Measurements from ENCODE around the gene FGGY. TPM values are rescaled to one million over a fixed set of nuclear protein-coding genes. Genes with fewer than 3 reads are reported as not detected.

FGGY gene
- total RNA-seq, 4 donors from 2014 or later, result 20.6 to 138 (median 32.8) TPM

DNA sequence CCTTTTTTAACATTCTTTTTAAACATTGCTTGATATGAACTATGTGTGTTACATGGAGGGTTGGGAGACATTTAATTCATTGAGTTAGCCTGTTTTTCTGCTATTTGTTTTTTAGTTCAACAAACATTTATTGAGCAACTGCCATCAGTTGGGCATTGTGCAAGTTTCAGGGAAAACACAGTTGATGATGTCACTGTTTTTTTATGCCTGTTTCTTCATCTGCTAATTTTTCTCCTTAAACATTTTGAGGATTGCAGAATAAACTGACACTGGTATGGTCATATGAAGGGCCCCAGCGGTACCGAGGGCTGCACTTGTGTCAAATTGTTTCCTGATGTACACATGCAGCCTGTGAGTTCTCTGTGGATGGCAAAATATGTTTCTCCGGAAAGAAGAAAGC, 253.0 kb downstream of the FGGY start:
- intact Hi-C loops (cut with DNase I; ENCODE audit: low total_unique reads), result loop anchor here (10.0 kb wide), 1 partner anchor 765 kb away; the partner anchor contains the start of gene JUN
- no peaks in the 10 kb centered on the region for H3K9me3 ChIP-seq
- H3K27ac ChIP-seq, result peak overlapping the region; percentile 68 to 79
- no peak overlapping the region for H3K4me3 ChIP-seq
- H3K36me3 ChIP-seq, result no peaks in the 10 kb centered on the region
- H3K27me3 ChIP-seq, result no peaks in the 10 kb centered on the region
- peak; percentile 48 to 78 for DNase-seq
- peaks cover 0 to 14% of the 10 kb centered on the region in 2 donors for H3K4me1 ChIP-seq
- TF ChIP-seq POLR2A (IDR thresholded peaks at IDR 0.05), result no peak
- peak in 1 of 4 experiments; percentile 18 for TF ChIP-seq CTCF (IDR thresholded peaks at IDR 0.05)

DNA sequence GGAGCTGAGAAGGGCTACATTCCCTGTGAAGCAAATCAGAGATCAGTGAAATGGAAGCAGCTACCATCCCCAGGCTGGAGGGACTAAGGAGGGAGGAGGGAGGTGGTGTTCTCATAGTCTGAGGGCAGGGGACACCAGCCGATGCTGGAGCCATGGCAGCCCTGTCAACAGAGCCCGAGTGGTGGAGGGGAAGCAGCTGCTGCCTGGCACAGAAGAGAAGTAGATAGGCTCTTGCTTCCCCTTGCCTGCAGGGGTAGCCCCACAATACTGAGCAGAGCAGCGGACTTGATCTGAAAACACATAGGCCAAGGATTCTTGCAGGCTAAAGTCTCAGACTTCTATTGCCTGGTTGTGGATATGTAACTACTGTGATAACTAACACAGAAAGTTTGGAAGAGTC, 255.1 kb downstream of the FGGY start:
- TF ChIP-seq CTCF (IDR thresholded peaks at IDR 0.05), result no peak
- TF ChIP-seq POLR2A (IDR thresholded peaks at IDR 0.05), result no peak
- DNase-seq, result no peak

DNA sequence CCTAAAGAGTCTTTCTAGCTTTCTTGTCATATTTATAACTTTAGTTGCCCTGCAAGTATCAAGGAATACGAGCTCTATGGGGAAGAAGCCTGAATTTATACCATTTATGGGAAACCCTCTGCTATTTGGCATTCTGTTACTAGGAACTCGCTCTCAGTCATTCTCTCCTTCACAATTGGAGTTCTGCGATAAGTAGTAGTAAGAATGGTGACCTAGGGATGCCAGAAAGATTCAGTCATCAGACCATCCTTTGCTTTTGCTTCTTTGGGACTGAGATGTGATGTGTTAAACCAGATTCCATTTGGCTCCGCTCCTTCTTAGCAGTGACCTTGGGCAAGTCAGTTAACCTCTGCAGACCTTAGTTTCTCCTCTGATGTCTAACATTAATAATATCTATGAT, 256.5 kb downstream of the FGGY start:
- no peak for TF ChIP-seq POLR2A (IDR thresholded peaks at IDR 0.05)
- no peak for TF ChIP-seq CTCF (IDR thresholded peaks at IDR 0.05)
- Histone ChIP-seq H3K27ac (peak overlapping the region; percentile 15 to 26), H3K9me3 (no peaks in the 10 kb centered on the region), H3K36me3 (no peaks in the 10 kb centered on the region), H3K4me3 (no peak overlapping the region), H3K4me1 (peaks cover 0 to 14% of the 10 kb centered on the region in 2 donors), H3K27me3 (no peaks in the 10 kb centered on the region)
- DNase-seq, result no peak
- intact Hi-C loops (cut with DNase I; ENCODE audit: low total_unique reads), result loop anchor here (10.0 kb wide), 1 partner anchor 769 kb away; the partner anchor contains the start of gene JUN

More for the DNA sequence above, 255.1 kb downstream of the FGGY start:
- Histone ChIP-seq H3K36me3 (no peaks in the 10 kb centered on the region), H3K4me1 (peaks cover 0 to 14% of the 10 kb centered on the region in 2 donors), H3K27ac (peak overlapping the region in 1 of 2 donors; percentile 26), H3K27me3 (no peaks in the 10 kb centered on the region), H3K4me3 (no peak overlapping the region), H3K9me3 (no peaks in the 10 kb centered on the region)
- intact Hi-C loops (cut with DNase I; ENCODE audit: low total_unique reads), result loop anchor here (10.0 kb wide), 1 partner anchor 767 kb away; the partner anchor contains the start of gene JUN

DNA sequence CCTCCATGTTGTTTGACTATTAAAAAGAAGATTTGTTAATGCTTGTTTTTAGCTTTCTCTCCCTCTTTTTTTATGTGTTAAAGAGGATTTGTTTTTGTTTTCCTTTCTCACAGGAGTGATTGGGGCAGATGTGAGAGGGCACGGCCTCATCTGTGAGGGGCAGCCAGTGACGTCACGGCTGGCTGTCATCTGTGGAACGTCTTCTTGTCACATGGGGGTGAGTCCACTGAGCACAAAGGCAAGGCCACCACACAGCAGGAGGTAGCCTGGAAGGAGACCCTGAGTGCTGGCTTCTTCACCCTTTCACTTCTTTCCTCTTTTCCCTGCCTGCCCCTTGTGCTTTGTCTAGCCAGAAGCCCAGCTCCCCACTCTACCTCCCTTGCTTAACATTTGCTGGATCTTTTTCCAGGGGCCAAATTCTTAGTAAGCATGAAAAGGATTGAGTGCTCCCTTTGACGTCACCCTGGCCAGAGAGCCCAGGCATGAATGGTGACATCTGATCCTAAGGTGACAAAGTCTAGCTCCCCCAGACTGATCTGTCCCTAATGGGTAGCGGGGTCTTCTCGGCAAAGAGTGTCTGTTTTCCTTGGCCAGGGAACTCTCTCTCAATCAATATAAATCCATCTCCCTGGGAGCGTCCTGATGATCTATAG, 257.2 kb downstream of the FGGY start:
- TF ChIP-seq POLR2A (IDR thresholded peaks at IDR 0.05), result no peak
- DNase-seq, result no peak
- H3K4me1 ChIP-seq, result peaks cover 0 to 13% of the 10 kb centered on the region in 2 donors
- no peaks in the 10 kb centered on the region for H3K27me3 ChIP-seq
- peak overlapping the region in 1 of 2 donors; percentile 15 for H3K27ac ChIP-seq
- no peaks in the 10 kb centered on the region for H3K36me3 ChIP-seq
- intact Hi-C loops (cut with DNase I; ENCODE audit: low total_unique reads), result loop anchor here (10.0 kb wide), 1 partner anchor 769 kb away; the partner anchor contains the start of gene JUN
- H3K4me3 ChIP-seq, result no peak overlapping the region
- no peaks in the 10 kb centered on the region for H3K9me3 ChIP-seq

- Histone ChIP-seq H3K4me1 (peaks cover 0 to 8% of the 10 kb centered on the region in 2 donors), H3K9me3 (no peaks in the 10 kb centered on the region), H3K36me3 (no peaks in the 10 kb centered on the region), H3K4me3 (no peak overlapping the region), H3K27ac (peak overlapping the region in 1 of 2 donors; percentile 15), H3K27me3 (no peaks in the 10 kb centered on the region)
- intact Hi-C loops (cut with DNase I; ENCODE audit: low total_unique reads), result loop anchor here (10.0 kb wide), 1 partner anchor 770 kb away; the partner anchor contains the start of gene JUN
- TF ChIP-seq CTCF (IDR thresholded peaks at IDR 0.05) (no peak), POLR2A (IDR thresholded peaks at IDR 0.05) (no peak)
- DNase-seq, result no peak
Observed at GRCh38 chr1:59554752-59555151, 257.9 kb downstream of the FGGY start.

Data from uterus (tissue), 4 donors.